Limb (tissue), 2 donors: ENCODE measurements around the gene C3orf70.

Source experiments
- DNase-seq, 2 donors: peaks; one replicate each; pipeline ENCODE4 v3.0.0-alpha.2; 2016; ENCODE audit errors: extremely low spot score in 2 of 2

C3orf70 gene

GRCh38 chr3:185087419-185087818 is 65.4 kb downstream of the C3orf70 start:
- no peak for DNase-seq

GRCh38 chr3:185084901-185085300 is 68.0 kb downstream of the C3orf70 start:
- no peak for DNase-seq

- no peak for DNase-seq
Measured at GRCh38 chr3:185084402-185084801, 68.5 kb downstream of the C3orf70 start.

GRCh38 chr3:185082829-185083228 is 70.0 kb downstream of the C3orf70 start:
- DNase-seq = no peak

GRCh38 chr3:185082149-185082548 is 70.7 kb downstream of the C3orf70 start:
- DNase-seq = no peak

GRCh38 chr3:185081521-185081920 is 71.3 kb downstream of the C3orf70 start:
- DNase-seq = no peak

GRCh38 chr3:185079625-185080024 is 73.2 kb downstream of the C3orf70 start:
- no peak for DNase-seq

GRCh38 chr3:185076219-185076618 is 76.6 kb downstream of the C3orf70 start:
- no peak for DNase-seq

- no peak for DNase-seq
Measured at GRCh38 chr3:185075547-185075946, 77.3 kb downstream of the C3orf70 start.

GRCh38 chr3:185071287-185071800 is 81.5 kb downstream of the C3orf70 start:
- DNase-seq = no peak

GRCh38 chr3:185070491-185071286 is 82.2 kb downstream of the C3orf70 start:
- DNase-seq = no peak

- DNase-seq = peak in 1 of 2 donors; percentile 48
Measured at GRCh38 chr3:185069037-185070030, 83.5 kb downstream of the C3orf70 start.

GRCh38 chr3:185067173-185067572 is 85.7 kb downstream of the C3orf70 start:
- DNase-seq = no peak

- DNase-seq = no peak
Measured at GRCh38 chr3:185066251-185066650, 86.6 kb downstream of the C3orf70 start.

- DNase-seq = no peak
Measured at GRCh38 chr3:185065059-185065458, 87.8 kb downstream of the C3orf70 start.

GRCh38 chr3:185063431-185063830 is 89.4 kb downstream of the C3orf70 start:
- no peak for DNase-seq

- DNase-seq = no peak
Measured at GRCh38 chr3:185062191-185062590, 90.7 kb downstream of the C3orf70 start.

GRCh38 chr3:185060655-185061054 is 92.2 kb downstream of the C3orf70 start:
- no peak for DNase-seq

- no peak for DNase-seq
Measured at GRCh38 chr3:185059766-185060165, 93.1 kb downstream of the C3orf70 start.

- DNase-seq = no peak
Measured at GRCh38 chr3:185058796-185059195, 94.1 kb downstream of the C3orf70 start.

- no peak for DNase-seq
Measured at GRCh38 chr3:185057829-185058228, 95.0 kb downstream of the C3orf70 start.

GRCh38 chr3:185056908-185057307 is 96.0 kb downstream of the C3orf70 start:
- DNase-seq = no peak
